HG03039 (cell line): ENCODE results near the gene ARHGAP42.

Experiments
- ATAC-seq: cut with Tn5 transposase; IDR thresholded peaks from one replicate; pipeline ENCODE4 v1.9.1; 2021; ENCODE audit warnings: mild to moderate bottlenecking, moderate library complexity; ENCODE audit not compliant: unreplicated experiment

The ARHGAP42 gene

DNA sequence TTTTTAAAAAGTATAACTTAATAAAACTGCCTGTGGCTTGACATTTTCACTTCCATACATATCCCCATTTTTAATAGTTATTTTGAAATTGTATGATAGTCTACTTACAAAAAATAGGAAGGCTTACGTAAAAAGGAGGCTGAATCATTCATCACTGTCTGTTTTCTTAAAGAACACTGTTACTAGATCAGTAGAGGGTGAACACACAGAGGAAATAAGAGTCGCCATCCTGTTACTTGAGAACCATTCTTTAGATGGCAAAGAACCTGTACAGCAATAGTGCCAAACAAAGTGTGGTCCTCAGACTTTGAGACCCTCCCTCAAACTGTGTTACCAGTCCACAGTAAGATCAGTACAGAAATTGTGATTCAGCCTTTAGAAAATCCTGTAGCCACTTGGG is 261.8 kb downstream of the ARHGAP42 start:
- ATAC-seq, result no peak

- no peak for ATAC-seq
Observed at GRCh38 chr11:100949443-100949842, 262.4 kb downstream of the ARHGAP42 start.

GRCh38 chr11:100955318-100955717 is 268.2 kb downstream of the ARHGAP42 start:
- no peak for ATAC-seq

DNA sequence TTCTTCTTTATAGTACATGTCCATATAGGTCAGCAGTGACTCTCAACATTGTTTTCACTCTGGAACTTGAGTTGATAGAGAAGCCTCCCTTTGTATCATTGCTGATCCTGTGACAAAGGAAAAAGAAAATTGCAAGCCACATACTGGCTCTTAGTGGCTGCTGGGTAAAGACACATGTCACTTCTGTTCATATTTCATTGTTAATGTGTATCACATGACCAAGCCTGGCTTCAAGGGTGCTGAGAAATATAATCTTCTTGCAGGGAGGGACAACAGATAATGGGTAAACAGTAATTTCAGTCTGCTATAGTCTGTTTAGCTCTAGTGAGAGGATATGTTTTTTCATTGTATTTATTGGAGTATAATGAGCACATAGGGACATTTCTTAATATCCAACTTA is 269.3 kb downstream of the ARHGAP42 start:
- no peak for ATAC-seq

DNA sequence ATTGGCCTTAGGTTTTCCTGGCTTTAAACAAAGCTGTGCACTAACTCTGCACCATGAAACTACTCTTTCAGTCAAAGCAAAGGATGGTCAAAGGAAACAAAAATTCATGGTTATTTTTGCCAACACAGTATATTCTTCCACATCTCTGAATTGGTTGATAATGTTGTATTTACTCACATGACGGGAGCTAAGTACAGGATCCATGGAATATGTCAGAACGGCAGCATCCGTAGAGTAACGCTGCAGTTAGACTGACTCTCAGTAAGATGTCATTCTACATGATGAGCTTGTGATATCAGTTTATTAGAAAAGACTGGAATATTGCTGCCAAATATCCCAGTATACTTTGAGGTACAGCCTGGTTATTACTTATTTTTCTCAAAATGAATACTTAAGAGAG is 270.4 kb downstream of the ARHGAP42 start:
- no peak for ATAC-seq

DNA sequence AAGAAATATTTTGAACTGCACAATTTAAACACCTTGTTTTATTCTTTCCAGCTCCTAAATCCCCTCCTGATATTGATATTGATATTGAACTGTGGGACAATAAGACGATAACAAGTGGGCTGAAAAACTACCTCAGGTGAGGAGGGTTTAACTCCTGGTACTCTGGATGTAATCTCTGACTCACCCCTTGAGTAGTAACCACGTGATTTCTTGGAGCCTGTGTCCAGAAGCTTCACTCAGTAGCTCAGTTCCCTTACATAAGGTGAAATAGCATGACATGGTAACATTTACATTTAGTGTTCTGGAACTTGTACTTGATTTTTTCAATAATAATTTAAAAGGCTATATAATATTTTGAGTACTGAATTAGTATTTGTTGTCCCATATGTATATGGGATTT is 274.5 kb downstream of the ARHGAP42 start:
- no peak for ATAC-seq

GRCh38 chr11:100963375-100963774 is 276.3 kb downstream of the ARHGAP42 start:
- no peak for ATAC-seq

DNA sequence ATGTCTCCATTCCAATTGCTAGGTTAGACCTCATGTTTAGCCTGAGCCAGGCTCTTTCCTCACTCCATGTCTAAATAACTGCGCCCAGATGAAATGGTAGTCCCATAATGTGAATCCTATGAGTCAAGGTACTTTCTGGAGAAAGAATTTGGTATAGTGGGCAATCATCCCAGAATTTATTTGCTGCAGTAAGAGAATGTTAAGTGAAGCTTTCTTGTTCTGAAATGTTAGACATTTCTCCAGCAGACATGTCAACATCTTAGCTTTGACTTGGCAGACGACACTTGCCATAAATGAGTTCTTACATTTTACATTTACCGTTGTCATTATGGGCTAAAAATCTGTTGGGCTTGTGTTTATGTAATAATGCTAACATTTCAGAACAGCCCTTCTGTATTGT is 277.3 kb downstream of the ARHGAP42 start:
- no peak for ATAC-seq

DNA sequence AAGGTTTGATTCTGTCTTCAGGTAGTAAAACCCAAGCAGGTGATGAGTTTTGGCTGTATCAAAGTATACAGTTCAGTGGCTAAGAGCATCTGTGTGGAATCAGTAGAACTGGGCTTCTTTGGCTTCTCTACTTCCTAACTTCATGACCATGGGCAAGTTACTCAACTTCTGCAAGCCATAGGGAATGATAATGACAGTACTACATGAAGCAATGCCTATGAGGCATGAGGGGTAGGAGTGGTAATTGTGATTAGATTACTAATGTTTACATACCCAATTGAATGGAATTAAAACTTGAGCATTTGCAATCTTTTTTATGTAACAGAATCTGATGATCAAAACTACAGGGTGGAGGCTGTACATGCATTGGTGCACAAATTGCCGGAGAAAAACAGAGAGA is 278.3 kb downstream of the ARHGAP42 start:
- ATAC-seq, result no peak

DNA sequence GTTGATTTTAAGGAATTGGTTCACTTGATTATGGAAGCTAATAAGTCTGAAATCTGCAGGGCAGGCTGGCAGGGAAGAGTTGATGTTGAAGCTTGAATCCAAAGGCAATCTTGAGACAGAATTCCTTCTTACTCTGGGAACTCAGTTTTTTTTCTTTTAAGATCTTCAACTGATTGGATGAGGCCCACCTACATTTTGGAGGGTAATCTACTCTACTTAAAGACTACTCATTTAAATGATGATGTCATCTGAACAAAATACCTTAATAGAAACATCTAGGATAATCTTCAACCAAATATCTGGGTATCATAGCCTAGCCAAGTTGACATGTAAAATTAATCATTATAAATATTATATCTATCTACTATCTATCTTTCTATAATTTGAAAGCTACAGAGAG is 279.3 kb downstream of the ARHGAP42 start:
- no peak for ATAC-seq

- ATAC-seq, result no peak
Observed at GRCh38 chr11:100969008-100969407, 281.9 kb downstream of the ARHGAP42 start.

DNA sequence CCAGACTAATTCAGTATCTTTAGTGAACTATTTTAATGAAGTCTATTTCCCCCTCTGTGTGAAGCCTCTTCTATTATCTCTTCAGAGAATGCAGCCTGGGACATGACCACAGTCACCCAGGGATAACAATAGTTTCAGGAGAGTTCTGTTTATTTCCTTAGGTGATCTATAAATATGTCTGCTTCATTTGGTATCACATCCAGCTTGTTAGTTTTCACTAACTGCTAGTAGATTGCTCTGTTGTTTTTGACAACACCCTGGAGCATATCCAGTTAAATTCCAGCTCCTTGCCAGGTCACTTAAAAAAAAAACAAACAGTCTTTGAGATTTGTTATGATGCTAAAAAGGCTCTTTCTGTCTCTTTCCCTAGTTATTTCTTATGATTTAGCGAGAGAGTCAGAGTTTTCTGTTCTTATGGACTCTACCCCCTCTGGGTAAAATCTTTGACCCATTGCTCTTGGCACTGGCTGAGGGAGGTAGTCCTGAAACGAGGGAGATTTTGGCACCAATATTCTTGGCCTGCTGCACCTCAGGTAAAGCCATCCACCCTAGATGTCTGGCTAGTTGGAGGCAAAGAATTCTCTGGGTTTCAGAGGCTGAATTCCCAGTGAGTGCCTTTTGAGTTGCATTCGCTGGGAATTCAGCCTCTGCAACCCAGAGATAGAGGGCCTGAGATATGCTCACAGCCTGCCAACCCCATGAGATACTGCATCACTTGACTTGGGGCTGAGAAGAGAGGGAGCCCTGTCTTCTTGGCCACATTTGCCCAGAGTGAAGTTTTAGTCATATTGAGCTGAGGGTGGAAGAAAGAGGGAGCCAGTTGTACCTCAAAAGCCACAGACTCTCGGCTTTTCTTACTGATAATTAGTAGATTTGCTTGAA is 283.4 kb downstream of the ARHGAP42 start:
- ATAC-seq, result no peak

DNA sequence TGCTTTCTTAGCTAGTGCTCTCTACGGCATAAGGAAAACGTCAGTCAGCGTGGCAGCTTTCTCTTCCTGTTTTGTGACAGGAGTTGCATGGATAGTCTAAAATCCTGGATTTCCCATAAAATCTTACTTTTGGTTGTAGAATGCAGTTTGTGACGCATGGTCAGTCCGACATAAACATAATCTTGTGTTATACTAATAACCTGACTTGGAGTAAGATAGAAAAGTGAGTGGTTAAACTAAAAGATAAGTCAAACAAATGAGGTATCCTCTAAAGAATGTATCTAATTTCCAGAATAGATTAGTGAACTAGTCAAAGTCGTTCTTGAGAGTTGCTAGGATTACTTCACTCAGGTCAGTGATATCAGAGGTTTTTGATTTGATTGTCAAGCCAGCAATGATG is 285.0 kb downstream of the ARHGAP42 start:
- ATAC-seq, result no peak

DNA sequence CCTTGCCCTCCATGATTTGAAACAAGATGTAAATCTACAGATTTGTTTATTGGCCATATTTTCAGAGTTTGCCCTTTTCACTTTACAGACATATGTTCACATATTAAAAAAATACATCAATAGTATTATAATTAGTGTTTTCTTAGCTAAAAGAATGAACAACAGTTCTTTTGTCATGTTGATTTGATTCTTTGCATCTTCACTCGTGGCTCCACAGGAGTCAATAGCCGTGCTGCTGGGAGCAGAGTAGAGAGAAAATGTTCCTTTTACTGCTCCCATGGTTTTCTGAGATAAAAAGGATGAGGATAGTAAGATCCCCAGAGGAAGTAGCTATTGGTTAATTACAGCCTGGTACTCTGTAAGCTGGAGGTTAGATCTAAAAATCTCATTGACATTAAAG is 291.4 kb downstream of the ARHGAP42 start:
- no peak for ATAC-seq

DNA sequence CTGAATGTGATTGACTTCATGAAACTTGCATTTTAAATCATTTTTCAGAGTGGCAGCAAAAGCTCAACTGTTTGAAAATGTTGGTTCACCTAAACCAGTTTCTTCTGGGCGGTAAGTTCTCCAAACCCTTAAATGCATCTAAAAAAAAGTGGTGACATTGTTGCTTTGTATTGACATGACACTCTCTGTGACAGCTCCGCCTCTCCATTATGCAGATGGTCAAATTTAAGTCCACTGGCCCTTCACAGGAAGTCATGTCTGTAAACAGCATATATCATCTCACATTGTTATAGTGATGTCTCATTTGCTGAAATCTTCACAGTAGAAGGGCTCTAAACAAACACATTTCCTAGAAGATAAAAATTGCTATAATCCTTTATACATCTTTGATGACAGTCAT is 291.9 kb downstream of the ARHGAP42 start:
- ATAC-seq, result no peak

DNA sequence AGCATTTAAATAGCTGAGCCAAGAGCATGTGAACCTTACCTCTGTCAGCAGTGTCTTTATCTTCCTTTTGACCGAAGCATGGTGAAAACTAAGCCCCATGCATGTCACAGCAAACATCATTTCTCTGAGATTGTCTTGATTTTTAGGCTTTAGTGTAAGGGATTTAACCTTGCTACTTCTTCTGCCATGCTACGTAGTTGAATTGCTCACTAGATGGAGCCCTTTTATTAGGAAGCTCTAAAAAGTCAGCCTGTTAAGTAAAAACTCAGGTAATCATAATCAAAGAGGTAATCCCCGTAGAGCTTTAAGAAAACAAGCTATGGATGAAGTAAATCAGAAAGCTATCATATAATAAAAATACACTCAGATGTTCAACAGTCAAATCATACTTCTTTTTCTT is 293.1 kb downstream of the ARHGAP42 start:
- ATAC-seq, result no peak

- ATAC-seq, result no peak
Observed at GRCh38 chr11:100981196-100981824, 294.2 kb downstream of the ARHGAP42 start.

GRCh38 chr11:100984668-100985067 is 297.6 kb downstream of the ARHGAP42 start:
- ATAC-seq, result no peak

DNA sequence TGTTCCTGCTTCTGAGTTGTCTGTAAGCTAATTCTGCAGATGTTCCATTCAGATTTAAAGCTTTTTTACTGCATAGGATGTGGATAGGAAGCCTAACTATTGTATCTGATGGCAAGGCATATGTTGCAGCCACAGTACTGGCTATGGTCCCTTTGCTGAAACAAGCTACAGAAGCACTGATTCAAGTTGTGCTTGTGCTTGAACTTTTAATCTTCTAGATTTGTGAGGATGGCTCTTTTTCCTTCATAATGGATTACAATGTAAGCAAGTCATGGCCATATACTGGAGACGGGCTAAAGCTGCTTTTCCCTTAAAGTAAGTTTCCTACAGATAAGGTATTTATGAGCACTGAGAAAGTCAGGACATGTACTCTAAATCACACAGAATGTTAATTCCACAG is 303.8 kb downstream of the ARHGAP42 start:
- ATAC-seq, result no peak

- no peak for ATAC-seq
Observed at GRCh38 chr11:100991541-100991940, 304.5 kb downstream of the ARHGAP42 start.

DNA sequence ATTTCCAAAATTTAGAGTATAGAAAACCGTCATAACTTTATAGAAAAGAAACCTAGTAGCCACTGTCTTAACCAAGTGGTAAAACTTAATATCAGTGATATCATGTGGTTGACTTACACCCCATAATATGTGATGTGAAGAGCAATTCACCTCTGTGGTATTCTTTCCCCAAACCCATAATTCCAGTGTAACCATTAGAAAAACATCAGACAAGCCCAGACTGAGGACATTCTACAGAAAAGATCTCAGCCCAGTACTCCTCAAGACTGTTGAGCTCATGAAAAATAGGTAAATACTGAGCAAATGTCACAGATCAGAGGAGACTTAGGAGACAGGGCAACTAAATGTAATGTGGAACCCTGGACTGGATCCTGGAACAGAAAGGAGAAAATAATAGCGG is 307.9 kb downstream of the ARHGAP42 start:
- no peak for ATAC-seq

GRCh38 chr11:100999756-101000155 is 312.7 kb downstream of the ARHGAP42 start:
- ATAC-seq, result no peak
